ENCODE measurements around the gene CD19. TPM values are rescaled to one million over a fixed set of nuclear protein-coding genes. Genes with fewer than 3 reads are reported as not detected.
"Not testable (repeated sequence)": the region's sequence is repeated elsewhere in the genome, so short reads cannot be mapped to it uniquely, and the experiment has no call there.

Gene CD19
- polyA plus RNA-seq (ENCODE audit: insufficient read length in 10 of 10) = under 1 TPM in 9 of 10 donors, not detected in 1; 0.16 to 0.38 (median 0.30) TPM
- long read RNA-seq, donor 1 = 0 reads
- long read RNA-seq, donor 2 = 0 reads
- long read RNA-seq, donor 3 = 0 reads
- long read RNA-seq, donor 4 = 0 reads
- long read RNA-seq, donor 5 = 0 reads
- long read RNA-seq, donor 6 = 0 reads
- long read RNA-seq, donor 7 = 0 reads
- long read RNA-seq, donor 8 = 0 reads
- long read RNA-seq, donor 9 = 0 reads

DNA sequence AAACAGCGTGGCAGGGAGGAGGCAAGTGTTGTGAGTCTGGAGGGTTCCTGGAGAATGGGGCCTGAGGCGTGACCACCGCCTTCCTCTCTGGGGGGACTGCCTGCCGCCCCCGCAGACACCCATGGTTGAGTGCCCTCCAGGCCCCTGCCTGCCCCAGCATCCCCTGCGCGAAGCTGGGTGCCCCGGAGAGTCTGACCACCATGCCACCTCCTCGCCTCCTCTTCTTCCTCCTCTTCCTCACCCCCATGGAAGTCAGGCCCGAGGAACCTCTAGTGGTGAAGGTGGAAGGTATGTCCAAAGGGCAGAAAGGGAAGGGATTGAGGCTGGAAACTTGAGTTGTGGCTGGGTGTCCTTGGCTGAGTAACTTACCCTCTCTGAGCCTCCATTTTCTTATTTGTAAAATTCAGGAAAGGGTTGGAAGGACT, at the start of gene CD19:
TSS of gene CD19 (plus strand) at position 171 of the 425 bp plus-strand sequence. CDS start at position 201, 30 bp downstream.
- DNase-seq = no peak

DNA sequence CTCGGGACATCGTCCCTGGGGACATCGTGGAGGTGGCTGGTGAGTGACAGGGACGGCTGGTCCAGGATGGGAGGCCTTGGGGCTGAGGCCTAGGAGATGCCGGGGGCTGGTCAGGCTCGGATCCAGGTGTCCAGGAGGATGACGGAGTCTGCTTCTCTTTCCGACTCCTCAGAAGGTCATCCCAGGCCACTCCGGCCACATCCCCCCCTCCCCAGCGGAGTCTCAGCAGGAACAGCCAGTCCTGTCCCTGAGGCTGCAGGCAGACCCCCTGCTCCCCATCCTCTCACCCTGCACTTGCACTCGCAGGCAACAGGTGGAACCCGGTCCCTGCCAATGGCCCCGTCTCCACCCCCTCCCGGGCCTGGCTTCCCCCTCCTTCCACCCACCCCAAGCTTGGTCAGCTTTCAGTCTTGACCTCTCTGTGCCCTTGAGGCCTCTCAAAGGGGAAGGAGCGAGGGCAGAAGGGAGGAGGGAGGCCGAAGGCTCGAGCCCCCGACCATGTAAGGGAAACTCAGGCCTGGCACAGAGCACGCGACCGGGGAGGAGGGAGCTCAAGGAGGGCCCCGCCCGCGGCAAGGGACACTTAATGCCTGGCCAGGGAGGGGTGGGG, 49.1 kb upstream of the CD19 start:
- peak; percentile 54 to 70 (median 55) for DNase-seq

DNA sequence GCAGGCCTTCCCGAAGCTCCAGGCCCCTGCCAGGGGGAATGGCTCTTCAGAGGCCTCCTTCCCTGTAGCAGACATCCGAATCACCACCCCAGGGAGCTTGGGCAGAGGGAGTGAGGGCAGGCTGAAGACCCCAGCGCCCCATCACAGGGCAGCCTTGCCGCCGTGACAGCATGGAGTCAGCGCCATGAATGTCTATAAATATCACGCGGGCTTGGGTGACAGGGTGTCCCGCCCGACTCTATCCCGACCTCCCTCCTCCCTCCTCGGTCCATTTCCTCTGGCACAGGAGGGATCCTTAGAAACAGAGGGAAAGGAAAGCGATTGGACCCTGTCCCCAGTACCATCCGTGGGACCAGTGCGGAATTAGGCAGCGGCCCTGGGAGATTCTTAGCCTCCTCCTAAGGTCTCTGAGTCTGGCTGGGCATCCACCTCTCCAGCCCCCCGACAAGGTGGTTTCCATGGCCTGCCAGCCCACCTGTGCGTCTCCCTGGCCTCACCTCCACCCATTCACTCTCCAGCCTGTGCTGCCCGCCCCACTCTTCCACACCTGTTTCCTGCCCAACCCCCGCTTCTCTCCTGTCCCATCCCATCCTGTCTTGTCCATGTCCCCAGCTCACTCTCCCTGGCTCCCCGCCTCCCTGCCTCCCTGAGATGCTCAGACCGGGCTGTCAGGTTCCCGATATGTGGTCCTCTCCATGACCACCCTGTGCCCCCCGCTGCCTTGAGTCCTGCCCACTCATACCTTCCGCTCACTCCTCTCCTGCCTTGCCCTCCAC, 48.4 kb upstream of the CD19 start:
- no peak for DNase-seq

DNA sequence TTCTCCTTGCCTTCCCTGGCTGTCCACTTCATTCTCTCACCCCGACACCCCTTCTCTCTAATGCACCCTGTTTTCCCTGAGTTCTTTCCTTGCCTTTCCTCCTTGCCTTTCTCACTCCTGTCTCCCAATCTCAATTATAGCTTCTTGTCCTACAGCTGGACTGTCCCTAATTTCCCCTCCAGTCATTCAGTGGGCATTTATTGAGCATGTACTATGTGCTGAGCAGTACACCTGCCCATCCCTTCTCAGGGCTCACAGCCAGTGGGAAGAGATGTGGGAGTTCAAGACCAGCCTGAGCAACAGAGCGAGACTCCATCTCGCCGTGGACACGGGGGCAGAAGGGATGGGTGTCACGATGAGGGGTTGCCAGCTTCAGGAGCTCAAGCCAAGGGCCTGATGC, 47.7 kb upstream of the CD19 start:
- no peak for DNase-seq

DNA sequence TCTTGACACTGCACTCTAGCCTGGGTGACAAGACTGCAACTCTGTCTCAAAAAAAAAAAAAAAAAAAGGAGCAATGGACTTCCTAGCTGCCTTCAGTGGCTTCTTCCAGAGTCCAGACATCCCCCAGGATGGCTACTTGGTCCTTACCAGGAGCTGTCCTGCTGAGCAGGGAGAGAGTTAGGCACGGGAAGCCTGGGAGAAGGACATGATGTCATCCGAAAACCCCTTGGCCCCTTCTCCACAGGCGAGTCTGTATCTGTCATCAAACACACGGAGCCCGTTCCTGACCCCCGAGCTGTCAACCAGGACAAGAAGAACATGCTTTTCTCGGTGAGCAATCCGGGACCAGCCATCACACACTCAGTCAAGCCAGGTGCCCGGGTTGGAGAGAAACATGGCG, 44.8 kb upstream of the CD19 start:
- DNase-seq = no peak

DNA sequence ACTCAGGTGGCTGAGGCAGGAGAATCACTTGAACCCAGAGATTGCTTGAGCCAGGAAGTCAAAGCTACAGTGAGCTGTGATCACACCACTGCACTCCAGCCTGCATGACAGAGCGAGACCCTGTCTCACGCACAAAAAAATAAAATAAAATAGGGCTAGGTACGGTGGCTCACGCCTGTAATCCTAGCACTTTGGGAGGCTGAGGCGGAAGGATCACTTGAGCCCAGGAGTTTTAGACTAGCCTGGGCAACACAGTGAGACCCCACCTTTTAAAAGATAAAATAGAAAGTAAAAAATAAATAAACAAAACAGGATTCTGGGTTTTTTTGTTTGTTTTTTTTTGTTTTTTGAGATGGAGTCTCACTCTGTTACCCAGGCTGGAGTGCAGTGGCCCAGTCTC, 41.4 kb upstream of the CD19 start:
- DNase-seq = not testable (repeated sequence)

DNA sequence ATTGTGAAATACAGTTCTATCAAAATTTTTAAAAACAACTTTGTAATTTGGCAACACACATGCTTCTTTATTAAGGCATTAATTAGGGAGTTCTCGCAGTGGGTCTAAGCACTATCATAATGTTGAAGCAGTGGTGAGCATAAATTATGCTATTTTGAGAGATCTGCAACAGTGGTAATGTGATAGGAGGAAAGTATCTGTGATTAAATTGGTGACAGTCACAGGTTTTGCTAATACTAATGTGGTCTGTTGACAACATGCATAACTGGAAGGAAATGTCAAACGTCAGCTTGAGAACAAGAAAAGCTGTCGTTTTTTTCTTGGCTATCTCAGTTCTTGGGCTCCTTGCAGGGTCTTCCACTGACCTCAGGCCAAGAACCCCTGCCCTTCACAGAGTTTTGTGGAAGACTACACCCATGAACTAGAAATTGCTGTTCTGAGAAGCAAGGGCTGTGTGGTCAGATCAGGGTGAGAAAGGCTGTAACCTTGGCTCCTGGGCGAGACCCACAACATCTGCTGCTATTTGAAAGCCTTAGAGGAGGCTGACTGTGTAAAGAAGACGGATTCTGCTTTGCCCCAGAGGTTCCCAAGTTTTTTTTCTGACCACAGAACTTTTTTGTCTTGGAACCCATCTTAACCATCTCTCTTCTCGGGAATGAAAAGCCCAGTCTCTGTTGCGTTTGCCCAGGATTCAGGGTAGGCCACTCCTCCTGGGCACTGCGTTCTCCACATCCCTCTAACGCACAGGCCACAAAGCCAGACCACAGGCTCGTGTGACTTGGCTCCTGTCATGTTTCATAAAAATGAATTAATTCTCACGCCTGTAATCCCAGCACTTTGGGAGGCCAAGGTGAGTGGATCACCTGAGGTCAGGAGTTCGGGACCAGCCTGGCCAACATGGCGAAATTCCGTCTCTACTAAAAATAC, 39.5 kb upstream of the CD19 start:
- no peak for DNase-seq

DNA sequence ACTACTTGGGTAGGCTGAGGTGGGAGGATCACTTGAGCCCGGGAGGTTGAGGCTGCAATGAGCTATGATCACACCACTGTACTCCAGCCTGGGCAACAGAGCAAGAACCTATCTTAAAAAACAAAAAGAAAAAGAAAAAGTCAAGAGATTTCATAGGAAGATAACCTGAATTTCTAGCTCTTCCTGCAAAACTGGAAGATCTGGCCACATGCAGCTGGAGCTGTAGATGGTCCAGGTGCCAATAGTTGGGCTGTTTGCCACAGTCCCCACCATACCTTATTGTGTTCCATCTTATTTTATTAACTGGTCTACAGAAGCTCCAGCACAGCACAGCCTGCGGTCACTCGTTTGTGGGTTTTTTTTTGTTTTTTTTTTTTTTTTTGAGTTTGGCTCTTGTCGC, 38.5 kb upstream of the CD19 start:
- DNase-seq = no peak

DNA sequence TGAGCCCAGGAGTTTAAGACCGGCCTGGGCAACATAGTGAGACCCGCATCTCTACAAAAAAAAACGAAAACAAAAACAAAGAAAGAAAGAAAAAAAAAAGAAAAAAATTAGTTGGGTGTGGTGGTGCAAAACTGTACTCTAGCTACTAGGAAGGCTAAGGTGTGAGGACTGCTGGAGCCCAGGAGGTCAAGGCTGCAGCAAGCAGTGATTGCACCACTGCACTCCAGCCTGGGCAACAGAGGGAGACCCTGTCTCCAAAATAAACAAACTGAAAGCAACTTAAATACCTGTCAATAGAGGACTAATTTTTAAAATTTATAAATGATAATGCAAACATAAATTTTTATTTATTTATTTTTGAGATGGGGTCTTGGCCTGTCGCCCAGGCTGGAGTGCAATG, 36.2 kb upstream of the CD19 start:
- DNase-seq = no peak

DNA sequence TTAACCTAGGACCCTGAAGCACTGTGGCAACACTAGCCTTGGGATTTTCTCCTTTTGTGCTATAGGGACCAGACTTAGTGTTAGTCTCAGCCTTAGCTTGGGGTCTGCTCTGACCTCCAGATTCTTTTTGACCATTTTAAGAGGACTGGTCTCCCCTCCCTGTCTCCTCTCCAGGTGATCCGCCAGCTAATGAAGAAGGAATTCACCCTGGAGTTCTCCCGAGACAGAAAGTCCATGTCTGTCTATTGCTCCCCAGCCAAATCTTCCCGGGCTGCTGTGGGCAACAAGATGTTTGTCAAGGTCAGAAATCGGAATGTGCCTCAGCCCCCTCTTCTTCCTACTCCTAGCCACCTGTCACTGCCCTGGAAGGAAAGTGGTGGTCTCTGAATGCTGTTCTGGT, 33.9 kb upstream of the CD19 start:
- no peak for DNase-seq

DNA sequence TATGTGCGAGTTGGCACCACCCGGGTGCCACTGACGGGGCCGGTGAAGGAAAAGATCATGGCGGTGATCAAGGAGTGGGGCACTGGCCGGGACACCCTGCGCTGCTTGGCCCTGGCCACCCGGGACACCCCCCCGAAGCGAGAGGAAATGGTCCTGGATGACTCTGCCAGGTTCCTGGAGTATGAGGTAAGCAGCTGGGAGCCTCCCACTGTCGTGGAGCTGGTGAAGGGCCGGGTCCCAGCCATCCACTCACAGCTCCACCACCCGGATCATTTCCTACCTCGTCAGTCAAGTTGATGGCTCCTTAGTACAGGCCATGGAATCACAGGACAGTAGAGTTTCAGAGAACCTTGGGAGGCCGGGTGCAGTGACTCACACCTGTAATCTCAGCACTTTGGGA, 33.5 kb upstream of the CD19 start:
- DNase-seq = no peak

DNA sequence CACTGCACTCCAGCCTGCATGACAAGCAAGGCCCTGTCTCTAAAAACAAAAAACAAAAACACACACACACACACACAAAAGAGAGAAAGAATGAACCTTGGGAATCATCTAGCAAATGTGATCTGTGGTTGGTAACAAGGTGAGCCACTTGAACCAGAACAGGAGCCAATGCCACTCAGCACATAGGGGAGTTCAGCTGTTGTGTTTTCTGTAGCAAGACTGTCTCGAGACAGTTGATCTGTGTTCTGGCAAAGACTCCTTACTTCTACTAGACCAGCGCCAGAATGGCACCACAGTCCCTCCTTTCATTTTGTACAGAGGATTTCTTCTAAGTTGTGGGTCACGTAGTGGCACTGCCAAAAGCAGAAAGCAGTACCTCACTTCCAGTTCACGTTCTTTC, 32.8 kb upstream of the CD19 start:
- no peak for DNase-seq

DNA sequence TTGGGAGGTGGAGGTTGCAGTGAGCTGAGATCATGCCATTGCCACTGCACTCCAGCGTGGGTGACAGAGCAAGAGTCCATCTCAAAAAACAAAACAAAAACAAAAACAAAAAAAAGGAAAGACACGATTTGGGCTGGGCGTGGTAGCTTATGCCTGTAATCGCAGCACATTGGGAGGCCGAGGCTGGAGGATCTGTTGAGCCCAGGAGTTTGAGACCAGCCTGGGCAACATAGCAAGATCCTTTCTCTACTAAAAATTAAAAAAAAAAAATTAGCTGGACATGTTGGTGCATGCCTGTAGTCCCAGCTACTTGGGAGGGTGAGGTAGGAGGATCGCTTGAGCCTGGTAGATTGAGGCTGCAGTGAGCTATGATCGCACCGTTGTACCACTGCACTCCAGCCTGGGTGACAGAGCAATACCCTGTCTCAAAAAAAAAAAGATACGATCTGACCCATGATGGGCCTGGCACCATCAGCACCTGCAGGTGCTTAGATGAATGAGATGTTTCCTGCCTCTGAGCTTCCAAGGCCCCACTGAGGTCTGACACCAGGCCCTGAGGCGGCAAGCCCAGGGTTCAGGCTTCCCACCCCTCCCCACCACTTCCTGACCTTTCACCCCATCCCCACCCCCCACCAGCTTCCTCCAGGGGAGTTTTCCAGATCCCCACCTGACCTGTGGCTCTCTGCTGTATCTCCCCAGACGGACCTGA, 31.7 kb upstream of the CD19 start:
- no peak for DNase-seq

DNA sequence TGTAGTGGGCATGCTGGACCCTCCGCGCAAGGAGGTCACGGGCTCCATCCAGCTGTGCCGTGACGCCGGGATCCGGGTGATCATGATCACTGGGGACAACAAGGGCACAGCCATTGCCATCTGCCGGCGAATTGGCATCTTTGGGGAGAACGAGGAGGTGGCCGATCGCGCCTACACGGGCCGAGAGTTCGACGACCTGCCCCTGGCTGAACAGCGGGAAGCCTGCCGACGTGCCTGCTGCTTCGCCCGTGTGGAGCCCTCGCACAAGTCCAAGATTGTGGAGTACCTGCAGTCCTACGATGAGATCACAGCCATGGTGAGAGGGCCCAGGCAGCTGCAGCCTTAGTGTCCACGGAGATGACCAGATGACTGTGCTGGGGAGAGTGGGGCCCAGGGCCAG, 31.2 kb upstream of the CD19 start:
- DNase-seq = no peak

DNA sequence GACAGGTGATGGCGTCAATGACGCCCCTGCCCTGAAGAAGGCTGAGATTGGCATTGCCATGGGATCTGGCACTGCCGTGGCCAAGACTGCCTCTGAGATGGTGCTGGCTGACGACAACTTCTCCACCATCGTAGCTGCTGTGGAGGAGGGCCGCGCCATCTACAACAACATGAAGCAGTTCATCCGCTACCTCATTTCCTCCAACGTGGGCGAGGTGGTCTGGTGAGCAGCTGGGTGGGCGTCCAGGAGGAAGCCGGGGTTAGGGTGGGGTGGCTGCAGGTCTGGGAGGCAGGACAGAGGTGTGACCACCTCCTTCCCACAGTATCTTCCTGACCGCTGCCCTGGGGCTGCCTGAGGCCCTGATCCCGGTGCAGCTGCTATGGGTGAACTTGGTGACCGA, 29.9 kb upstream of the CD19 start:
- DNase-seq = no peak

DNA sequence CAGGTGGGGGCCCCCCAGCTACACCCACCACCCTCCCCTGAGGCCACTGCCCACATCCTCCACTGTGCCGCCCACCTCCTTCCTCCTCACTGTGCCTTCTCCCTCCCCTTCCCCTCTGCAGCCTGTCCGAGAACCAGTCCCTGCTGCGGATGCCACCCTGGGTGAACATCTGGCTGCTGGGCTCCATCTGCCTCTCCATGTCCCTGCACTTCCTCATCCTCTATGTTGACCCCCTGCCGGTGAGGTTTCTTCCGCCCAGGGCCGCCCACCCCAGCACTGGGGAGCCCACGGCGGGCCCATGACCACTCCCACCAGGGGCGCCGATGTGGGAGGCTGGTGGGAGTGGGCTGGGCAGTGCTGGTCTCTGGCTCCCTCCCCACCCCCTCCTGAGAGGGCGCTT, 28.9 kb upstream of the CD19 start:
- no peak for DNase-seq

DNA sequence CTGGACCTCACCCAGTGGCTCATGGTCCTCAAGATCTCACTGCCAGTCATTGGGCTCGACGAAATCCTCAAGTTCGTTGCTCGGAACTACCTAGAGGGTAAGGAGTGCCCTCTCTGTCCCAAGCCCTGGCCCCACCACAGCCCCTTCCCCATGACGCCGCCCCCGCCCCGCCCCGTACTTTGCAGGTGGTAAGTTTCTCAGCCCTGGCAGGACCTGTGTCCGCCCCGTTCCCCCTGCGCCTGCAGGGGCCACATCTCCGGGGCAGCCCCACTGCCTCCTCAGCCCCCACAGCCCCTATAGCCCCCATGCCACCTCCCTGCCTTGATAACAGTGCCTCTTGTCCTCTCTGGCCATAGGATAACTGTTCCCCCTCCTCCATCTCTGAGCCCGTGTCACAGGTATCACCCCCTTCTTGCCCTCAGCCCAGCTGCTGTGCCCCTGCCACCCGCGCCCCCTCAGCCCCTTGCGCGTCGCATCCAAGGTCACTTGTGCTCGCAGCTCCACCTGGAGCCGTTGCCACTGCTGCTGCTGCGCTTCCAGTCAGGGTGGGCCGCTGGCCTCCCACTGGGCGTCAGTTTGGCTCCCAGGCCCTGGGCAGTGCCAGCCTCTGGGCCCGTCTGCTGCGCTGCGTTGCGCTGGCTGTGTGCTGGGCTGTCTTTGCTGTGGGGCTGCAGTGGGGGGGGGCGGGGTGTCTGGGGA, 28.3 kb upstream of the CD19 start:
- no peak for DNase-seq

DNA sequence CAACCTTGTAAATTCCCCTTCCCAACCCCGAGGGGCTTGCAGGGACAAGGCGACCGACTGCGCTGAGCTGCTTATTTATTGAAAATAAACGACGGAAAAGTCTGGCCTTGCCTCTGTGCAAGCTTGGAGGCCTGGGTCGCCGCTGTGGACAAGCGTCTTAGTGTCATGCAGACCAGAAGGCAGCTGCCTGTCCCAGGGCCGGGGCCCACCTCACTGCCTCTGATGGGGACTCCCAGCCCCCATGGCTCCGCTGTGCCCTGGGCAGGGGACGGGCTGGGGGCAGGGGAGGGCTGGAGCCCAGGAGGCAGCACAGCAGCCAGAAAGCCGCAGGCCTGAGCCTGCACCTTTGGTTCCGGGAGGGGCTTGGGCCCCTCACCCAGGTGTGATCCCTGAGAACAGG, 27.4 kb upstream of the CD19 start:
- no peak for DNase-seq

DNA sequence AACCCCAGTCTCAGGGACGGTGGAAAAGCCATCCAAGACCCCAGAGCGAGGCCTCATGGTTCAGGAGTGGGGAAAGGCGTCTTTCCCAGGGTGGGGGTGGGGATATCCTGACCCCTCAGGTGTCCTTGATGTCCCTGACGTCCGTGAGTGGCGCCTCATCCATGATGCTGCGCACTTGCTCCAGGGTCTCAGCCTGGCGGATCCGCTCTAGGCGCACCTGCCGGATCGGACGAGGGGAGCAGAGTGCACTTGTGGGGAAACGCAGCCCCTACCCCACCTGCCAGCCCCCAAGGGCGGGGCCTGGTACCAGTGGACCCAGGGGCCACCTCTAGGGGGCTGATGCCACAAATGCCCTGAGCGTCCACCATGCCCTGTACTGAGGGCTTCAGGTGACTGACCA, 26.9 kb upstream of the CD19 start:
- no peak for DNase-seq

DNA sequence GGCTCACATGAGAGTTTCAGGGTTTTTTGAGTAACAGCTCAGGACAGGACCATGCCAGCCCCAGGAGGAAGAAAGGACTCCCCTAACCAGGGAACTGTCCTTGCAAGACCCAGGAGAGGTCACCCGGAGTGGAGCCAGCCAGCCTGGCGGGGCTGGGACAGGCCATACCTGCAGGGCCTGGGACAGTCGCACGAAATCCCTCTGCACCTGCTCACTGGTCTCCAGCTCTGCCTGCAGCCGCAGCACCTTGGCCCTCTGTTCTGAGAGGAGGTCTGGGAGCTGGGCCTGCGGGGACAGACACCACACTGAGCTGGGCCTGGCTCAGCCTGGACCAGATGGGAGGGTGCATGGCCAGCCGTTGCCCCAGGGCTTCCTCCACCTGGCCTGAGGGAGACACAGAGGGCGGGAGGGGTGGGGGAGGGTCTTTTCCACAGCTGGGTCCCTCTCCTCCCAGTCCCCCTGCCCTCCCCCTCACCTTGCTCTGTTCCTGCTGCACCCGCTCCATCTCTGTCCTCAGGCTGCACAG, 26.5 kb upstream of the CD19 start:
- DNase-seq = no peak
